ENCODE results near the gene GPR21. TPM values are rescaled to one million over a fixed set of nuclear protein-coding genes. Genes with fewer than 3 reads are reported as not detected.

Gene GPR21
- total RNA-seq, 4 donors from 2014 or later, result 1.0 to 4.7 (median 1.0) TPM; not detected in 1

DNA sequence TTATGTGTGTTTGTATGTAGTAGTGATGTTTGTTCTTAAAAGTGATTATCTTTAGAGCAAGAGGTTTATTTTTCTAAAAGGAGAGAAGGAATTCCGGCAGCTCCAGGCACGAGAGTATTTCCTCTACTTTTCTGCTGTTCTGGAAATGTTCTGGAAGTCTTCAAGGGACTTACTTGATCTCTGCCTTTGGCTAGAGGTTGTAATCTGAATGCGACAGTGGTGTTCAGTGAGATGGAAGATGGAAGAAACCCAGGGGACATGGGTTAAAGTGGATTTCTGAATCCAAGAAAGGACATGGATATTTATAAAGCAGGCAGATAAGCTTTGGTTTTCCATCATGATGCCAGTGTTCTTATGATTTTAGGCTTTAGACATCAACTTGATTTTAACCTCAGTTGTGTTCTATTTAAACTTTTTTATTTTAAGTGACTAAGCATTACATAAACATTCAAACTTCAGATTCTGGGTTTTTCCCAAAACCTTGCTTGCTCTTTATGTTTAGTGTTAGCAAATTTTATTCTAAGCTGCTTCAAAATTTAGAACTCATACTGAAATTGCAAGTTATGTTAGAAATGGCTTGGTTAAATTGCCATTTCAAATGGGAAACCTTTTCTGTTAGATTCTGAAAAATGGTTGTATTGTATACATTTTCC is 3.6 kb downstream of the GPR21 start:
- TF ChIP-seq POLR2AphosphoS5 (IDR thresholded peaks at IDR 0.05) (no peak), POLR2A (IDR thresholded peaks at IDR 0.05) (no peak), EP300 (IDR thresholded peaks at IDR 0.05) (no peak)
- TF ChIP-seq, protein P1, sequence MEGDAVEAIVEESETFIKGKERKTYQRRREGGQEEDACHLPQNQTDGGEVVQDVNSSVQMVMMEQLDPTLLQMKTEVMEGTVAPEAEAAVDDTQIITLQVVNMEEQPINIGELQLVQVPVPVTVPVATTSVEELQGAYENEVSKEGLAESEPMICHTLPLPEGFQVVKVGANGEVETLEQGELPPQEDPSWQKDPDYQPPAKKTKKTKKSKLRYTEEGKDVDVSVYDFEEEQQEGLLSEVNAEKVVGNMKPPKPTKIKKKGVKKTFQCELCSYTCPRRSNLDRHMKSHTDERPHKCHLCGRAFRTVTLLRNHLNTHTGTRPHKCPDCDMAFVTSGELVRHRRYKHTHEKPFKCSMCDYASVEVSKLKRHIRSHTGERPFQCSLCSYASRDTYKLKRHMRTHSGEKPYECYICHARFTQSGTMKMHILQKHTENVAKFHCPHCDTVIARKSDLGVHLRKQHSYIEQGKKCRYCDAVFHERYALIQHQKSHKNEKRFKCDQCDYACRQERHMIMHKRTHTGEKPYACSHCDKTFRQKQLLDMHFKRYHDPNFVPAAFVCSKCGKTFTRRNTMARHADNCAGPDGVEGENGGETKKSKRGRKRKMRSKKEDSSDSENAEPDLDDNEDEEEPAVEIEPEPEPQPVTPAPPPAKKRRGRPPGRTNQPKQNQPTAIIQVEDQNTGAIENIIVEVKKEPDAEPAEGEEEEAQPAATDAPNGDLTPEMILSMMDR (IDR thresholded peaks at IDR 0.05), result no peak
- Histone ChIP-seq H3K27ac (no peak overlapping the region), H3K9me3 (no peaks in the 10 kb centered on the region), H3K36me3 (peaks cover 22% of the 10 kb centered on the region), H3K4me1 (peaks cover 7% of the 10 kb centered on the region), H3K4me3 (no peak overlapping the region), H3K27me3 (no peaks in the 10 kb centered on the region)
- DNase-seq (ENCODE audit: low spot score in 2 of 2), result no peak
- WGBS, result 78% methylated on average over 3 of the region's 3 CpGs

DNA sequence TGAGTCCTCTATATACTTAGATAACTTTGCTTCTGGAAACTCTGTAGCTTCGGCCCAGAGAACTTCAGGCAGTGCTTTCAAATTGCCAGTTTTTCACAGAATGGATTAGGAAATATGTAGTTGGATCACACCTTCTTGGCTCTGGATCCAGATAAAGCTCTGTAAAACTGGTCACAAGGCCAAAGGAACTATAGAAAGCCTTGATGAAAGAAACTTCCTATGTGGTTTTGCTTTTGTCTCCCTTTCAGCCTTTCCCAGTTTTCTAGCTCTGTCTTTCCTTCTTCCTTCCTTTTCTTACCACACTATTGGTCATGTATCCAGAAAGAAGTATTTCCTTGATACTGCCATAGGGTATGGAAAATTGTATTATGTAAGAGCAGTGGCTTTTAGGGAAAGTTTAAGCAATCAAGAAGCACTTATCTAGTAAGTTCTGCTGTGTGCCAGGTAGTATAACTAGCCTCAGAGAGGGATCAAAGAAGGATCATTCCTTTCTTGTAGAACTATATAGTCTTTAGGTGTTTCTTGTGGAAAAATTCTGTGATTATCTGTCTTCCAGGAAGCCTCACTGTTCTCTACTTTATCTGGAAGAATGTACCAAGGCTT is 6.3 kb downstream of the GPR21 start:
- Histone ChIP-seq H3K27ac (no peak overlapping the region), H3K36me3 (peaks cover 23% of the 10 kb centered on the region), H3K4me1 (peaks cover 7% of the 10 kb centered on the region), H3K4me3 (no peak overlapping the region), H3K9me3 (no peaks in the 10 kb centered on the region), H3K27me3 (no peaks in the 10 kb centered on the region)
- no peak for DNase-seq (ENCODE audit: low spot score in 2 of 2)
- no peak for TF ChIP-seq EP300 (IDR thresholded peaks at IDR 0.05)
- WGBS, result 71% methylated on average over 1 of the region's 1 CpG

DNA sequence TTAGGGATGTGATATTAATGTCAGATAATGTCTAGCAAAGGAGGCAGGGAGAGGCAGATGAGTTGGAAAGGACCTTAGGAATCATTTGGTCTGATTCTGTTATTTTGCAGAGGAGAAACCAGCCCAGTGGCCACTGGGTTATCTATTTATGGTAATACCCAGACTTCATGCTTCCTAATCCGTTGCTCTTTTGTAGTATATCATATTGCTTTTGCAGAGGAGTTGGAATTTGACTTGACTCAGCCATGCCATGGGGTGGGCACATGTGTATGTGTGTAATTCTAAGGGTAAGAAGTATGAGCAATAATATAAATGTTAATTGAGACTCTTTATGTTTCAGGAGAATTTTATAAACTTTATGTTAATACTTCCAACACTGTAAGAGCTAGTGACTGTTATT is 7.3 kb downstream of the GPR21 start:
- H3K27ac ChIP-seq, result no peak overlapping the region
- WGBS, result 76% methylated on average over 1 of the region's 1 CpG
- no peaks in the 10 kb centered on the region for H3K9me3 ChIP-seq
- no peak overlapping the region for H3K4me3 ChIP-seq
- H3K4me1 ChIP-seq, result peaks cover 7% of the 10 kb centered on the region
- DNase-seq (ENCODE audit: low spot score in 2 of 2), result no peak
- TF ChIP-seq, protein P1 (IDR thresholded peaks at IDR 0.05), result no peak
- TF ChIP-seq POLR2AphosphoS5 (IDR thresholded peaks at IDR 0.05), result no peak
- no peak for TF ChIP-seq POLR2A (IDR thresholded peaks at IDR 0.05)
- TF ChIP-seq EP300 (IDR thresholded peaks at IDR 0.05), result no peak
- H3K36me3 ChIP-seq, result peaks cover 17% of the 10 kb centered on the region
- H3K27me3 ChIP-seq, result no peaks in the 10 kb centered on the region

DNA sequence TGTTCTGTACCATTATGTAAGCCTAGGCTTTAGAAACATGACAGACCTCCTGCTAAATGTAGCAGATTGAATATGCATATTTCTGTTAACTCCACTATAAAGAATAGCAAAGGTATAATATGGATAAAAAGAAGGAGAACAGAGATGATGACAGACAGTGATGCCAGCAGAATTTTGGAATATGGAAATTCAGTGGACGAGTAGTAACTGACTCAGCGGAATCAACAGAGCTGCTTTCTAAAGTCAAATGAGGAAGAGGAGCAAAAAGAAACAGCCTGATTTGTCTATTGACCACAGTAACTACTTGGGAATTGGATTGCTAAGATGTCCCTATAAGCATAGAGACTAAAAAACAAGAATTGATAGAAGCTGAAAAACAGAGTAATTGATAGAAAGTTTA is 8.0 kb downstream of the GPR21 start:
- peaks cover 7% of the 10 kb centered on the region for H3K4me1 ChIP-seq
- TF ChIP-seq EP300 (IDR thresholded peaks at IDR 0.05) (no peak), POLR2AphosphoS5 (IDR thresholded peaks at IDR 0.05) (no peak), POLR2A (IDR thresholded peaks at IDR 0.05) (no peak)
- TF ChIP-seq, protein P1 (IDR thresholded peaks at IDR 0.05), result no peak
- no peak overlapping the region for H3K27ac ChIP-seq
- DNase-seq (ENCODE audit: low spot score in 2 of 2), result no peak
- H3K27me3 ChIP-seq, result no peaks in the 10 kb centered on the region
- WGBS, result 84% methylated on average over 2 of the region's 2 CpGs
- peaks cover 17% of the 10 kb centered on the region for H3K36me3 ChIP-seq
- no peaks in the 10 kb centered on the region for H3K9me3 ChIP-seq
- no peak overlapping the region for H3K4me3 ChIP-seq

DNA sequence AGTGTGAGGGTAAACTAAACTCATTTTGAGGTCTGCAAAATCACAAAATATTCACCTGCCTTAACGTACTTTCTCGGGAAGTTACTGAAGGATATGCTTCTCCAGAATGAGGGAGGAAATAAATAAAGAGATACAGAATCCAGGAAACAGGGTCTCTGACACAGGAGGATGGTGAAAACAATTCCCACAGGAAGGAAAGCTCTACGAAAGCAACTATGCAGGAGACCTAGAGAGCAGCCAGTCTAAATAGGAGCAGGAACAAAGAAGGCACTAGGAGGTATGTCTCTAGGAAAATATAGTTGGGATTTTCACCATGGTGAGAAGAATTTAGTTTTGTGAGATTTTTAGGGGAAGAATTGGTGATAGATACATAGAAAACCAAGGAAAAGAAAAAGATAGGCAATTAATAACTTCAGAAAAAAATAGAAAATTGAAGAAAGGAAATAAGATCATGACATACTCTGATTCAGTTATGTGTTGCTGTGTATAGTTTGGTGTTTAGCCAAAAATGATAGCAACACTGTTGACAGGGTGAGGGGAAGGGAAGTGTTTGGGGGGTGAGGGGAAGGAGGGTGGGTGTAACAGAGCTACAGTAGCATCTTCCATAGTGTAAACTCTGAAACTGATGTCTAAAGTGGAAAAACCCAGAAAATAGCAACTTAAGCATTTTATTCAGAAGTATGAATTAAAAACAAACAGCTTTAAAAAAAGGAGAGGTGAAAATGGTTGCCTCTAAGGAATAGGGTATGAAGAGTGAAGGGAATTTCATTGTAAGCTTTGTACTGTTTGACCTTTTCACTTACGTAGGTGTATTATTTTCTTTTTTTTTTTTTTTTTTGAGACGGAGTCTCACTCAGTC is 9.8 kb downstream of the GPR21 start:
- Histone ChIP-seq H3K27me3 (no peaks in the 10 kb centered on the region), H3K27ac (no peak overlapping the region), H3K9me3 (no peaks in the 10 kb centered on the region), H3K36me3 (peaks cover 17% of the 10 kb centered on the region), H3K4me1 (peaks cover 7% of the 10 kb centered on the region), H3K4me3 (no peak overlapping the region)
- no peak for DNase-seq (ENCODE audit: low spot score in 2 of 2)
- WGBS, result 92% methylated on average over 5 of the region's 5 CpGs
- TF ChIP-seq POLR2A (IDR thresholded peaks at IDR 0.05) (no peak), EP300 (IDR thresholded peaks at IDR 0.05) (no peak), POLR2AphosphoS5 (IDR thresholded peaks at IDR 0.05) (no peak)
- TF ChIP-seq, protein P1 (IDR thresholded peaks at IDR 0.05), result no peak

Data from suprapubic skin (tissue), 4 donors.